Heart left ventricle (tissue), 16 donors: Measurements from ENCODE around the gene ANGPTL2. TPM values are rescaled to one million over a fixed set of nuclear protein-coding genes. Genes with fewer than 3 reads are reported as not detected.

Source experiments
- ATAC-seq, 4 donors: fragments of 200-7000 bp; cut with Tn5 transposase; one replicate each; pipeline ENCODE4 v1.9.1; 2020 to 2022; ENCODE audit warnings: moderate library complexity in 4 of 4, mild to moderate bottlenecking in 3 of 4, moderate number of reproducible peaks in 1 of 4
- DNase-seq, 5 donors: peaks; one replicate each; pipeline ENCODE4 v3.0.0-alpha.2; 2020
- H3K27ac ChIP-seq, 12 donors: fragments of 200-600 bp; sonication (generic) in 4 of 12; one replicate each; pipeline versions ENCODE4 v1.5.0 to v1.8.0; 2016 to 2022; ENCODE audit warnings: mild to moderate bottlenecking in 2 of 12
- H3K27me3 ChIP-seq, 9 donors: fragments of 200-600 bp; sonication (generic) in 2 of 9; one replicate each; pipeline versions ENCODE4 v1.5.1 to v1.8.0; 2016 to 2022; ENCODE audit warnings: mild to moderate bottlenecking in 3 of 9
- H3K36me3 ChIP-seq, 9 donors: fragments of 200-600 bp; sonication (generic) in 2 of 9; one replicate each; pipeline versions ENCODE4 v1.5.0 to v1.8.0; 2018 to 2022; ENCODE audit warnings: mild to moderate bottlenecking in 2 of 9
- H3K4me1 ChIP-seq, 12 donors: fragments of 200-600 bp; sonication (generic) in 4 of 12; one replicate each; pipeline versions ENCODE4 v1.5.0 to v1.8.0; 2016 to 2022; ENCODE audit warnings: mild to moderate bottlenecking in 3 of 12
- H3K4me3 ChIP-seq, 12 donors: fragments of 200-600 bp; sonication (generic) in 4 of 12; one replicate each; pipeline versions ENCODE4 v1.5.0 to v1.8.0; 2017 to 2022; ENCODE audit warnings: mild to moderate bottlenecking in 9 of 12, moderate library complexity in 4 of 12
- H3K9me3 ChIP-seq, 12 donors: fragments of 200-600 bp; sonication (generic) in 4 of 12; one replicate each; pipeline versions ENCODE4 v1.5.0 to v1.8.0; 2016 to 2022; ENCODE audit warnings: mild to moderate bottlenecking in 1 of 12
- POLR2A ChIP-seq, 2 donors: fragments of 450-650 bp; IDR thresholded peaks; one replicate each; pipeline ENCODE4 v1.6.1; 2017; ENCODE audit warnings: antibody characterized with exemption in 2 of 2, mild to moderate bottlenecking in 2 of 2, moderate library complexity in 2 of 2
- WGBS, 4 donors: extraction: QIAGEN DNeasy Blood & Tissue Kit in 2 of 4; methylation state at CpG; one replicate each; pipeline versions ENCODE4 v1.1.5 to v1.1.7; 2013 to 2018; 5-methylcytosine and 5-hydroxymethylcytosine counted together
- intact Hi-C, 10 donors: fragments of 100-400 bp; cut with DNase I; formaldehyde crosslinking; loops; one replicate each; pipeline versions ENCODE4 v1.11.1 to v1.14.2; 2022
- polyA plus RNA-seq, 2 donors: library from polyadenylated mRNA; stranded (reverse); fragments of 200-250 nt; gene quantifications; one replicate each; pipeline ENCODE4 v1.2.3, GENCODE V29; 2013
- total RNA-seq, 9 donors: library from RNA; depleted of rRNA in 2 of 9; stranded (reverse); fragments of >200 nt in 2 of 9; fragmentation: NEBNext Ultra II Directional in 3 of 9; extraction: Animal tissue kit (Norgen Biotek cat#: 25700) in 3 of 9; gene quantifications; one replicate each; pipeline versions ENCODE4 v1.1.0 to v1.2.4, GENCODE V29; 2016 to 2023
- TF ChIP-seq, protein P1 (sequence below), 12 donors: fragments of 200-600 bp; sonication (generic) in 4 of 12; IDR thresholded peaks; one replicate each; pipeline versions ENCODE4 v1.5.0 to v1.8.0; 2018 to 2022; ENCODE audit warnings: antibody characterized with exemption in 12 of 12, mild to moderate bottlenecking in 5 of 12
- donor health status: ischemic (EF 13 %, LVEDD 7.1; RV severe dilation, severe dysfunction).
- donor health status: healthy with polysubstance abuse.
- donor health status: DM: no; HTN: yes; CAD: no.
- donor health status: DM: no; HTN: no; CAD: no.
- donor health status: ischemic (EF 25% LVEDD 6.9; RV normal size, moderate dysfunction).
- donor health status: ischemic (EF 25% LVEDD 5.7; RV mildly dilated, moderate dysfunction).
- donor health status: healthy.
- donor health status: DM: yes; HTN: yes; CAD: no.
- donor health status: ischemic (EF 35%, LVEDD 5.7; RV mildly dilated, moderate dysfunction).
- donor health status: nonischemic (EF 11% LVEDD 7.7; RV severe dilation, severe dysfunction).
- donor health status: DM: yes; HTN: yes; CAD: no.
- donor health status: PGD.
- donor health status: ischemic (EF 29% LVEDD 5.4; RV normal size, mild dysfunction).
- donor health status: nonischemic (EF 23%, LVEDD 6.1; RV moderate dilation, normal function).

Gene ANGPTL2
- total and polyA plus RNA-seq, 11 donors = 17.0 to 92.5 (median 45.8) TPM

DNA sequence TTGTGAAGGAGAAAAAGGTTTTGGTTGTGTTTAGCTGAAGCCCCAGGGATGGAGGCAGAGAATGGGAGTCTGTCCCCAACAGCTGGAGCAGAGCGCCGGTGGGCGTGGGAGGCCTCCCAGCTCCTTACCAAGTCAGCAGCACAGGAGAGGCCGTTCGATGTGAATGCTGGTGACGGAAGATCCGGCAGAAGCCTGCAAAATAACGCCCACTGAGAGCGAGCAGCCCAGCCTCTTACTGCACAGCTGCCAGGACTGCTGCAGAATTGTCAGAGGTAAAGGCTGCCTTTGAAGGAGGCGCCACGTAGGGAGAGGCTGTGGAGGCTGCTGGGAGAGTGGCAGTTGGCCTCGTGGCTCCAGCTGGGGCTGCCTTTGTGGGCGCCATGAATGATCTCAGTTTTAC lies 26.2 kb downstream of the ANGPTL2 start:
- intact Hi-C loops = no loop called here
- Histone ChIP-seq H3K27ac (peak overlapping the region in 4 of 12 donors; percentile 14 to 43 (median 32)), H3K4me1 (peaks cover 0 to 39% (median 28%) of the 10 kb centered on the region in 12 donors), H3K27me3 (no peaks in the 10 kb centered on the region), H3K36me3 (peaks cover 0 to 63% (median 31%) of the 10 kb centered on the region in 9 donors), H3K4me3 (no peak overlapping the region), H3K9me3 (no peaks in the 10 kb centered on the region)
- TF ChIP-seq, protein P1, sequence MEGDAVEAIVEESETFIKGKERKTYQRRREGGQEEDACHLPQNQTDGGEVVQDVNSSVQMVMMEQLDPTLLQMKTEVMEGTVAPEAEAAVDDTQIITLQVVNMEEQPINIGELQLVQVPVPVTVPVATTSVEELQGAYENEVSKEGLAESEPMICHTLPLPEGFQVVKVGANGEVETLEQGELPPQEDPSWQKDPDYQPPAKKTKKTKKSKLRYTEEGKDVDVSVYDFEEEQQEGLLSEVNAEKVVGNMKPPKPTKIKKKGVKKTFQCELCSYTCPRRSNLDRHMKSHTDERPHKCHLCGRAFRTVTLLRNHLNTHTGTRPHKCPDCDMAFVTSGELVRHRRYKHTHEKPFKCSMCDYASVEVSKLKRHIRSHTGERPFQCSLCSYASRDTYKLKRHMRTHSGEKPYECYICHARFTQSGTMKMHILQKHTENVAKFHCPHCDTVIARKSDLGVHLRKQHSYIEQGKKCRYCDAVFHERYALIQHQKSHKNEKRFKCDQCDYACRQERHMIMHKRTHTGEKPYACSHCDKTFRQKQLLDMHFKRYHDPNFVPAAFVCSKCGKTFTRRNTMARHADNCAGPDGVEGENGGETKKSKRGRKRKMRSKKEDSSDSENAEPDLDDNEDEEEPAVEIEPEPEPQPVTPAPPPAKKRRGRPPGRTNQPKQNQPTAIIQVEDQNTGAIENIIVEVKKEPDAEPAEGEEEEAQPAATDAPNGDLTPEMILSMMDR (IDR thresholded peaks at IDR 0.05) = no peak
- TF ChIP-seq POLR2A (IDR thresholded peaks at IDR 0.05) = no peak
- WGBS, 4 donors = 82 to 96% (median 86%) methylated on average over 13 of the region's 13 CpGs
- peak in 3 of 4 donors; percentile 40 to 69 (median 47) for ATAC-seq
- peak in 3 of 5 donors; percentile 47 to 68 (median 60) for DNase-seq

GRCh38 chr9:127095411-127095810 lies 27.0 kb downstream of the ANGPTL2 start:
- Histone ChIP-seq H3K4me3 (no peak overlapping the region), H3K27me3 (no peaks in the 10 kb centered on the region), H3K36me3 (peaks cover 0 to 61% (median 34%) of the 10 kb centered on the region in 9 donors), H3K9me3 (no peaks in the 10 kb centered on the region), H3K27ac (peak overlapping the region in 1 of 12 donors; percentile 43), H3K4me1 (peaks cover 0 to 43% (median 30%) of the 10 kb centered on the region in 12 donors)
- no peak for TF ChIP-seq POLR2A (IDR thresholded peaks at IDR 0.05)
- TF ChIP-seq, protein P1 (IDR thresholded peaks at IDR 0.05) = no peak
- 88 to 92% (median 90%) methylated on average over 5 of the region's 5 CpGs for WGBS, 4 donors
- DNase-seq (no peak), ATAC-seq (no peak)
- intact Hi-C loops = no loop called here

DNA sequence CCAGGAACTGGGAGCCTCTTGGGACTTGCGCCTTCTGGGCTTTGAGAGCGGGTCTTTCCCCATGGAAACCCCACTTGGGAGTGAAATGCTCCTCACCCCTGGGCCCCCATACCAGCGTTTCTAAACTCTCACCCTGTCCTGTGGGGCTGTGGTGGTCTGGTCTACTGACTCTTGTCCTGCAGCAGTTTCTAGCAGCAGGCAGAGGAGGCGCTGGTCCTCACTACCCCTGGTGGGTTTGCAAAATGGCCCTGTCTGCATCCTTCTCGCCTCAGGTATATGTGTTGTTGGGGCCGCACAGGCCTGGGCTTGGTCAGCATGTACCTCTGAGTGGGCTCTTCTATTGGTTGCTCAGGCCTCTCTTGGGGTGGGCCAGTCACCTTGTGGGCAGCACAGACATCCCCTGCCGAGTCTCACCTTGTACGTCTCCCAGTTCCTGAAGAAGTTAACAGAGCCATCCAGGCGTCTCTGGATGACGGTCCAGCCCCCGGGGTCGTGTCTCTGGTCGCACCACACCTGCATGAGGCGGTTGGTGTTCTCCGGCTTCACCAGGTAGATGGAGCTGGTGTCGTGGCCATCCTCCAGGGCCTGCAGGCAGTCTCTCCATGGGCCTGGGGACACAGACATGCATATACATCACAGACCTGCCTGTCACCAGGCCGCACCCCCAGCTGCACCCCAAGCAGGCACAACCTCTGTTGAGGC lies 29.0 kb downstream of the ANGPTL2 start:
- intact Hi-C loops = no loop called here
- ATAC-seq (no peak), DNase-seq (no peak)
- Histone ChIP-seq H3K4me1 (peaks cover 0 to 37% (median 16%) of the 10 kb centered on the region in 12 donors), H3K27ac (no peak overlapping the region), H3K27me3 (no peaks in the 10 kb centered on the region), H3K9me3 (no peaks in the 10 kb centered on the region), H3K36me3 (peaks cover 0 to 72% (median 42%) of the 10 kb centered on the region in 9 donors), H3K4me3 (no peak overlapping the region)
- 94 to 97% (median 96%) methylated on average over 7 to 17 of the region's 17 CpGs for WGBS, 4 donors
- TF ChIP-seq, protein P1 (IDR thresholded peaks at IDR 0.05) = no peak
- no peak for TF ChIP-seq POLR2A (IDR thresholded peaks at IDR 0.05)

DNA sequence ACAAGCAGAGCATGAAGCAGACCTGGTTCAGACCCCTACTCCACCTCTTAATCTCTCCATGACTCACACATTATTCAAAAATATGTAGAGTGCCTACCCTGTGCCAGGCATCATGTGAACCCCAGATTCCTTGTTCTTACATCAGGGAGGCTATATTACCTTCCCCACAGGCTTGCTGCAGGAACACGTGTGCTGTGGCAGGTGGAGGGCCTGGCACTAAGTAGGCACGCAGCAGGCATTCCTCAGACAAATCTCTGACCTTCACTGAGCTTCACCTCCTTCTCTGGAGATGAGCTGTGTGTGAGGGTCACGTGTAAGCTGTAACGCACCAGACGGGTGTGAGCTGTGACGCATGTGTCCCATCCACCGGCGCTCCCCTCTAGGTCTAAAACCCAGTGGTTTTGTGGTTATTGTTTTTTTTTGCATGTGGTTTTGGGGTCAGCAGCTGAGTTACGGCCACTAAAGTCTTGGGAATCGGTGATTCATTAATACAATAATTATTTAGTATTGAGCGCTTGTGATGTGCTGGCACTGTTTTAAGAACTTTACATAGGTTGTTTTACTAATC lies 30.3 kb downstream of the ANGPTL2 start:
- Histone ChIP-seq H3K27ac (no peak overlapping the region), H3K27me3 (no peaks in the 10 kb centered on the region), H3K9me3 (no peaks in the 10 kb centered on the region), H3K4me1 (peaks cover 0 to 32% (median 14%) of the 10 kb centered on the region in 12 donors), H3K4me3 (no peak overlapping the region), H3K36me3 (peaks cover 0 to 79% (median 53%) of the 10 kb centered on the region in 9 donors)
- DNase-seq = no peak
- WGBS, 4 donors = 88 to 96% (median 90%) methylated on average over 10 to 11 of the region's 11 CpGs
- TF ChIP-seq, protein P1 (IDR thresholded peaks at IDR 0.05) = no peak
- no peak for TF ChIP-seq POLR2A (IDR thresholded peaks at IDR 0.05)
- intact Hi-C loops = no loop called here
- no peak for ATAC-seq
